ENCODE data around the gene CIB4.

CIB4 gene

DNA sequence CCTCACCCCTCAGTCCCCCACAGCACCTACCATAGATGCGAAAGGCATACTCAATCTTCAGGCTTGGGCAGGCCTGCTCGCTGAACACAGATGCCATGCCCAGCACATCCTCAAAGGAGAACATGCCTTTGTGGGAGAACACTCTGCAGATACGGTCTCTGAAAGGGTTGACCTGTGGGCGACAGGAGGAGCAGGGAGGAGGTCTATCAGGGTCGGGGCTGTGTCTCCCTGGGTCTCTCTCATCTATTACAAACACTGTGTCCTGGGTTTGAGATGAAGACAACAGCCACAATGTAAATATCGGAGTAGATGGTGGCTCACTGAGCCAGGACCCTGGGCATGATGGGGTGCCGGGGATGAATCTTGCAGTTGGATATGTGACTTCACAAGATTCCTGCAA, 46.0 kb downstream of the CIB4 start:
- no peak for DNase-seq (ENCODE audit: low spot score)
- TF ChIP-seq, protein P1, sequence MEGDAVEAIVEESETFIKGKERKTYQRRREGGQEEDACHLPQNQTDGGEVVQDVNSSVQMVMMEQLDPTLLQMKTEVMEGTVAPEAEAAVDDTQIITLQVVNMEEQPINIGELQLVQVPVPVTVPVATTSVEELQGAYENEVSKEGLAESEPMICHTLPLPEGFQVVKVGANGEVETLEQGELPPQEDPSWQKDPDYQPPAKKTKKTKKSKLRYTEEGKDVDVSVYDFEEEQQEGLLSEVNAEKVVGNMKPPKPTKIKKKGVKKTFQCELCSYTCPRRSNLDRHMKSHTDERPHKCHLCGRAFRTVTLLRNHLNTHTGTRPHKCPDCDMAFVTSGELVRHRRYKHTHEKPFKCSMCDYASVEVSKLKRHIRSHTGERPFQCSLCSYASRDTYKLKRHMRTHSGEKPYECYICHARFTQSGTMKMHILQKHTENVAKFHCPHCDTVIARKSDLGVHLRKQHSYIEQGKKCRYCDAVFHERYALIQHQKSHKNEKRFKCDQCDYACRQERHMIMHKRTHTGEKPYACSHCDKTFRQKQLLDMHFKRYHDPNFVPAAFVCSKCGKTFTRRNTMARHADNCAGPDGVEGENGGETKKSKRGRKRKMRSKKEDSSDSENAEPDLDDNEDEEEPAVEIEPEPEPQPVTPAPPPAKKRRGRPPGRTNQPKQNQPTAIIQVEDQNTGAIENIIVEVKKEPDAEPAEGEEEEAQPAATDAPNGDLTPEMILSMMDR (IDR thresholded peaks at IDR 0.05; ENCODE audit: extremely low read depth, insufficient read depth, missing control alignments), result no peak
- in situ Hi-C loops (cut with MboI; ENCODE audit: low pct_unique_long_range_greater_than_20kb, low sequenced_read_pairs, unreplicated experiment), result no loop called here

DNA sequence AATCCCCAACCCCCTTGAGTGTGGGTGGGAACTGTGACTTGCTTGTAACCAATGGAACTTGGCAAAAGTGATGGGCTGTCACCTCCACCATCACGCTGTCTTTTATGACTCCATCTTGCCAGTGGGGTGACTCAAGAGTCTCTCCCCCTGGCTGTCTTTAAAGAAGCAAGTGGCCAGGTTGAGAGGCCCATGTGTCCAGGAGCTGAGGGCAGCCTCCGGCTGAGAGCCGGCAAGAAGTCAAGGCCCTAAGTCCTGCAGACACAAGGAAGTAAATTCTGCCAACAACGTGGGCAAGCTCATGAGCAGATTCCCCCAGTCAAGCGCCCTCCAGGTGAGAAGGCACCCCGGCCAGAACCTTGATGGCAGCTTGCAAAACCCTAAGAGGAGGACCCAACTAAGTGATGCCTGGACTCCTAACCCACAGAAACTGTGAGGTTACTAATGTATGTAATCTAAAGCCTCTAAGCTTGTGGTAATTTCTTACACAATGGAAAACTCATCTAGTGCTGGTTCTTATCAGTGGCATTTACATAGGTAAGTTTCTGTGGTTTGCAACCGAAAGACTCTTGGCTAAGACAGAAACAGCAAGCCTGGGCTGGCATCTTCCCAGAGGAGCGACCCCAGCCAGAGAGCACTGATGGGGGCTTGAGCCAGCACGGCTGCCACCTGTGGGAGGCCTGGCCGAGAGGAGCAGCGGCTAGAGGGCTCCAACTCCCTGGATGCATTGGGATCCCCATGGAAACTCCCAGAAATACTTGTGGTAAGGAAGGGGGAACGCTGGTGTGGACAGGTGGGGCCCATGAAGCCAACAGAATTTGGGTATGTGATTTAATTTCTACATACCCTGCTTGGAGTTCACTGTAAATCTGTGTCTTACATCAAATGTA, 49.3 kb downstream of the CIB4 start:
- in situ Hi-C loops (cut with MboI; ENCODE audit: low pct_unique_long_range_greater_than_20kb, low sequenced_read_pairs, unreplicated experiment), result no loop called here
- TF ChIP-seq, protein P1 (IDR thresholded peaks at IDR 0.05; ENCODE audit: extremely low read depth, insufficient read depth, missing control alignments), result no peak
- DNase-seq (ENCODE audit: low spot score), result no peak

DNA sequence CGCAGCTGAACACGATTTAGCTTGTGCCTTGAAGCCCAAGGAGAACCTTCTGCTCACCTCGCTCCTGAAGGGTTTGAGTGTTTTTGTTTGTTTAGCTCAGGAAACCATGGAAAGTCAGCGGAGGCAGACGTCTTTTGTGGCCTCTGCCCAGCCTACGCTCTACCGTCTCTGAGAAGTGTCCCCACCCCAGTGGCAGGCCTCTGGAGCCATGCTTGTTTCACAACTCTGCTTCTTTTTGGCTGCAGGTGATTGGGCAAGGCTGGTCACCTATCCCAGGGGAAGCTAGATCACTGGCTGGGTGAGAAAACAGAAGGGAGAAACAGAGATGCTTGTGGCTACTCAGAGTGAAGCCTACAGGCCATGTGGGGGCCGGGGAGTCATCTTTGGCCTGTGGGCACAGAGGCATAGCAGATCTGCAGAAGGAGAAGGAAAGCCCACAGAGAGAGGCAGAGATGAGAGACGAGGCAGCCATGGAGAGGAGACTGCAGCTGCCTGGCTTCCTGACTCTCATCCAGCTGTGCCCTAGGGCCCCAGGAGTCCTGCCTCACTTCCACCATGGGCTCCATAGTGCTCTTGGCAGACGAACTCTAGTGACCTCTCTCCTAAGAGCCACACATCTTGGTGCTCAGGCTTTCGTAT, 50.1 kb downstream of the CIB4 start:
- no peak for DNase-seq (ENCODE audit: low spot score)
- in situ Hi-C loops (cut with MboI; ENCODE audit: low pct_unique_long_range_greater_than_20kb, low sequenced_read_pairs, unreplicated experiment), result no loop called here
- TF ChIP-seq, protein P1 (IDR thresholded peaks at IDR 0.05; ENCODE audit: extremely low read depth, insufficient read depth, missing control alignments), result no peak

DNA sequence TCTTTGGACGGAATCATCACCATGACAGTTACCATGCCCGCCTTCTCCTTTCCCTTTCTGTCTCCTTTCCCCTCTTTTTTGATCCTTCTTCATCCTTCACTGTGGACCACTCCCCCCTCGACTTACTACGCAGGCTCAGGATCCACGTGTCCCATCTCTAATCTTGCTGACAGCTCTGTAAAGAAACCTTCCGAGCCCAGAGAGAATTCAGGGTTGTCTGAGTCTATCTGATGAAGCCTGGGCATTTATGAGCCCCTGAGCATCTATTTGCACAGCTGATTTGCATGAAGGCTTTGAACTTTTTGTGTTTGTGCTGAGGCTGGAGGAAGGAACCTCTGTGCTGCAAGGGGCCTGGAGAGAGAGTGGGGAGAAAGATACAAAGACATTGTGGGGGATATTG, 50.7 kb downstream of the CIB4 start:
- no peak for DNase-seq (ENCODE audit: low spot score)
- TF ChIP-seq, protein P1 (IDR thresholded peaks at IDR 0.05; ENCODE audit: extremely low read depth, insufficient read depth, missing control alignments), result no peak
- in situ Hi-C loops (cut with MboI; ENCODE audit: low pct_unique_long_range_greater_than_20kb, low sequenced_read_pairs, unreplicated experiment), result no loop called here

DNA sequence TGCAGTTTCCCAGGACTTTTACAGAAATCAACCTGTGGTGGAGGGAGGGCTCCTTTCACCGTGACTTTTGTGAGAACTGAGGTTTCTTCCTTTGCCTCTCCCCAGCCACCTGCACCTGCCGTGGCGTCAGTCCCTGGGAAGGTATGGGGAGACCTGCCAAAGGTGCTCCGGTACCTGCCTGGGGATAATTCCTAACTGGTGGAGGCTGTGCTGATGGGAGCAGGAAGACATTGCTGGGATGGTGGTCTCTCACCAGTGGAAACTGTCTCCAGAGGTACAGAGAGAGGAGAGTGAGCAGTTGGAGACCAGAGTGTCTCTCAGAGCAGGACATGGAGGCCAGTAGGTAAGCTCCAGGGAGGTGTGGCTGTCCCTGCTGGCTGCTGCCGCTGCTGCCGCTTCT, 52.6 kb downstream of the CIB4 start:
- DNase-seq (ENCODE audit: low spot score), result no peak
- in situ Hi-C loops (cut with MboI; ENCODE audit: low pct_unique_long_range_greater_than_20kb, low sequenced_read_pairs, unreplicated experiment), result no loop called here
- TF ChIP-seq, protein P1 (IDR thresholded peaks at IDR 0.05; ENCODE audit: extremely low read depth, insufficient read depth, missing control alignments), result no peak

DNA sequence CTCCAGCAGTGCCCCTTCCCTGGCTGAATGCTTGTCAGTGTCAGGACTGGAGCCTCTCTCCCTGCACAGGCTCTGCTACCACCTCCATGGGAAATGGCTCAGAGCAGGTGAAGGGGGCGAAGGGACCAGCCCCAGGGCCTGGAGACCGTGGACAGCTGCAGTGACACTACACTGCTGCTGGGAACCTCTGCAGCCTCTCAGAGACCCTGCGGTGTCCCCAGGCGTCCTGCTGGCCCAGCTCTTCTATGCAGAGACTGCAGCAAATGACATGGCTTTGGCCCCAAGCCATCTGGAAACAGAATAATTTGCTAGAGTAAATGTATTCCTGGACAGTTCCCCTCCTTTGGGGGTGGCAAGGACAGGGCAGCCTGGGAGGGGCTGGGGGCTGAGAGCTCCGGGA, 53.2 kb downstream of the CIB4 start:
- TF ChIP-seq, protein P1 (IDR thresholded peaks at IDR 0.05; ENCODE audit: extremely low read depth, insufficient read depth, missing control alignments), result no peak
- in situ Hi-C loops (cut with MboI; ENCODE audit: low pct_unique_long_range_greater_than_20kb, low sequenced_read_pairs, unreplicated experiment), result no loop called here

More for the DNA sequence above, 53.2 kb downstream of the CIB4 start:
- no peak for DNase-seq (ENCODE audit: low spot score)
